Neuronal stem cell (in vitro differentiated cells): Measurements from ENCODE around the gene MAU2.
A peak's percentile ranks its signal among the peaks of the same experiment; 100 is the strongest.

Source experiments
- DNase-seq: peaks from one replicate; pipeline ENCODE4 v3.0.0-alpha.2; 2013; ENCODE audit warnings: low spot score
- H2AFZ ChIP-seq: one replicate; pipeline ENCODE4 v1.6.1; 2013; ENCODE audit warnings: mild to moderate bottlenecking, low read length, inconsistent platforms
- H2AK5ac ChIP-seq: 2 replicates; pipeline ENCODE4 v1.6.1; 2013; ENCODE audit warnings: low read depth, mild to moderate bottlenecking, inconsistent platforms, low read length, moderate library complexity, mixed read lengths
- H2BK120ac ChIP-seq: 2 replicates; pipeline ENCODE4 v1.6.1; 2013; ENCODE audit warnings: low read depth, mild to moderate bottlenecking, inconsistent platforms, low read length, moderate library complexity, mixed read lengths
- H2BK12ac ChIP-seq: one replicate; pipeline ENCODE4 v1.6.1; 2013; ENCODE audit warnings: low read length, inconsistent platforms
- H2BK15ac ChIP-seq: 2 replicates; pipeline ENCODE4 v1.6.1; 2013; ENCODE audit warnings: mild to moderate bottlenecking, low read length, inconsistent platforms, mixed read lengths
- H2BK5ac ChIP-seq: one replicate; pipeline ENCODE4 v1.6.1; 2013; ENCODE audit warnings: inconsistent platforms, mild to moderate bottlenecking, low read length, moderate library complexity
- H3K14ac ChIP-seq: one replicate; pipeline ENCODE4 v1.6.1; 2013; ENCODE audit warnings: low read length, inconsistent platforms
- H3K18ac ChIP-seq: 2 replicates; pipeline ENCODE4 v1.6.1; 2013; ENCODE audit warnings: low read length, inconsistent platforms
- H3K23ac ChIP-seq: 2 replicates; pipeline ENCODE4 v1.6.1; 2013; ENCODE audit warnings: low read depth, mild to moderate bottlenecking, mixed read lengths, low read length, inconsistent platforms; ENCODE audit not compliant: poor library complexity
- H3K27ac ChIP-seq: replicated peaks from 3 replicates; pipeline ENCODE4 v1.5.1; 2013; ENCODE audit warnings: low read length, inconsistent platforms
- H3K27me3 ChIP-seq, 3 experiments: 2 replicates each; pipeline ENCODE4 v1.6.1; 2013; ENCODE audit warnings: low read length in 3 of 3, mild to moderate bottlenecking in 2 of 3, inconsistent platforms in 1 of 3, low read depth in 1 of 3, mixed read lengths in 1 of 3, moderate library complexity in 1 of 3; ENCODE audit not compliant: control insufficient read depth in 3 of 3, insufficient read depth in 3 of 3
- H3K36me3 ChIP-seq, 2 donors: replicated peaks in 1 of 2; 2 replicates each; pipeline ENCODE4 v1.6.1; 2013; ENCODE audit warnings: low read length in 2 of 2; ENCODE audit not compliant: control insufficient read depth in 2 of 2, insufficient read depth in 2 of 2
- H3K4ac ChIP-seq: 2 replicates; pipeline ENCODE4 v1.6.1; 2013; ENCODE audit warnings: inconsistent platforms, mild to moderate bottlenecking, low read length, moderate library complexity
- H3K4me1 ChIP-seq, 2 donors: 1 replicate in 1 of 2; 2 replicates in 1 of 2; pipeline ENCODE4 v1.6.1; 2013; ENCODE audit warnings: low read length in 2 of 2, low read depth in 1 of 2; ENCODE audit not compliant: control insufficient read depth in 2 of 2, insufficient read depth in 1 of 2
- H3K4me2 ChIP-seq: one replicate; pipeline ENCODE4 v1.6.1; 2013; ENCODE audit warnings: mild to moderate bottlenecking, low read length, inconsistent platforms; ENCODE audit not compliant: insufficient read depth, poor library complexity, severe bottlenecking
- H3K4me3 ChIP-seq, 2 donors: 2 replicates each; pipeline ENCODE4 v1.5.1; 2013; ENCODE audit warnings: low read length in 2 of 2, mild to moderate bottlenecking in 2 of 2, inconsistent platforms in 1 of 2, moderate library complexity in 1 of 2
- H3K79me1 ChIP-seq: one replicate; pipeline ENCODE4 v1.6.1; 2013; ENCODE audit warnings: low read depth, mild to moderate bottlenecking, inconsistent platforms, low read length, moderate library complexity
- H3K9ac ChIP-seq: one replicate; pipeline ENCODE4 v1.6.1; 2013; ENCODE audit warnings: mild to moderate bottlenecking, low read depth, low read length, inconsistent platforms; ENCODE audit not compliant: poor library complexity
- H3K9me3 ChIP-seq, 2 donors: replicated peaks in 1 of 2; 2 replicates each; pipeline versions ENCODE3 to v1.6.1; 2013; ENCODE audit warnings: low read length in 2 of 2, mild to moderate bottlenecking in 2 of 2, inconsistent platforms in 1 of 2, low read depth in 1 of 2, mixed read lengths in 1 of 2, moderate library complexity in 1 of 2; ENCODE audit not compliant: control insufficient read depth in 2 of 2, insufficient read depth in 1 of 2
- H4K8ac ChIP-seq: one replicate; pipeline ENCODE4 v1.6.1; 2013; ENCODE audit warnings: low read depth, mild to moderate bottlenecking, inconsistent platforms, low read length, moderate library complexity
- H4K91ac ChIP-seq: one replicate; pipeline ENCODE4 v1.6.1; 2013; ENCODE audit warnings: low read length, low read depth, mild to moderate bottlenecking, inconsistent platforms; ENCODE audit not compliant: poor library complexity
- WGBS, 2 donors: extraction: QIAGEN DNeasy Blood & Tissue Kit; methylation state at CpG; one replicate each; pipeline ENCODE4 v1.1.7; 2013; ENCODE audit warnings: missing lambda C conversion rate in 2 of 2, mixed read lengths in 1 of 2; ENCODE audit not compliant: insufficient read length in 2 of 2, insufficient replicate concordance in 1 of 2; ENCODE audit errors: extremely low coverage in 2 of 2; 5-methylcytosine and 5-hydroxymethylcytosine counted together

MAU2 gene

GRCh38 chr19:19274716-19275565 lies 45.7 kb upstream of the MAU2 start:
- H2AFZ ChIP-seq = no peak overlapping the region
- DNase-seq = no peak

DNA sequence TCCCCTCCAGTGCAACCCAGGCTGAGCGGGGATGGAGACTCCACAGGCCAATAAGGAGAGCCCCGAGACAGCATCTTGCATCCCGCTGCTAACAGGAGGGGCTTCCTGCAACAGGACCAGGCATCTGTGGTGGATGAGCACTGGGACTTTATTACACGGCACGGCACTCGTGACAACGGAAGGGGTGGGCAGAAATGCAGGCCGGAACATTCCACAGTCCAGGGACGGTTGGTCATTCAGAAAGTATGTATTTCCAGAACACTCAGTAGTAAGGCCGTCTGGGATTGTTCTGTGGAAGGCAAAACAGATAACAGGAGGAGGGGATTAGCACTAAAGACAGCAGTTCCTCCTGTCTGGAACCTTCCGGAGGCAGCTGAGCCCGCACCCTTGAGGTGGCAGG lies 44.2 kb upstream of the MAU2 start:
- DNase-seq = no peak
- Histone ChIP-seq H2AFZ (no peak overlapping the region), H2BK12ac (no peak overlapping the region), H3K18ac (no peak overlapping the region), H3K4me2 (no peak overlapping the region), H4K8ac (no peak overlapping the region), H3K9ac (no peak overlapping the region), H2BK15ac (no peak overlapping the region), H3K4me1 (peaks cover 0 to 5% of the 10 kb centered on the region in 2 donors), H3K14ac (no peak overlapping the region), H3K27ac (no peak overlapping the region), H2BK5ac (no peak overlapping the region), H3K36me3 (peaks cover 50 to 66% of the 10 kb centered on the region in 2 donors), H3K27me3 (no peaks in the 10 kb centered on the region), H3K4ac (no peak overlapping the region), H3K9me3 (no peaks in the 10 kb centered on the region), H2AK5ac (no peak overlapping the region), H4K91ac (no peak overlapping the region), H3K23ac (no peak overlapping the region), H3K4me3 (no peak overlapping the region), H3K79me1 (peaks cover 4% of the 10 kb centered on the region), H2BK120ac (no peak overlapping the region)
- no CpG with 5 or more reads among the region's 12 CpGs for WGBS, 2 donors

More at GRCh38 chr19:19274716-19275565, 45.7 kb upstream of the MAU2 start:
- Histone ChIP-seq H3K23ac (peak overlapping the region; percentile 55), H2BK12ac (no peak overlapping the region), H3K18ac (no peak overlapping the region), H2BK120ac (no peak overlapping the region), H3K9me3 (no peaks in the 10 kb centered on the region), H2AK5ac (no peak overlapping the region), H3K9ac (peak overlapping the region; percentile 50), H3K4me1 (peaks cover 0 to 5% of the 10 kb centered on the region in 2 donors), H3K36me3 (peaks cover 37 to 52% of the 10 kb centered on the region in 2 donors), H4K8ac (no peak overlapping the region), H4K91ac (no peak overlapping the region), H3K27me3 (no peaks in the 10 kb centered on the region), H3K14ac (no peak overlapping the region), H3K27ac (no peak overlapping the region), H3K79me1 (peaks cover 2% of the 10 kb centered on the region), H3K4ac (no peak overlapping the region), H2BK15ac (no peak overlapping the region), H3K4me3 (peak overlapping the region in 1 of 2 donors; percentile 11), H3K4me2 (no peak overlapping the region), H2BK5ac (peak overlapping the region; percentile 13)
- WGBS, 2 donors = no CpG with 5 or more reads among the region's 9 CpGs

DNA sequence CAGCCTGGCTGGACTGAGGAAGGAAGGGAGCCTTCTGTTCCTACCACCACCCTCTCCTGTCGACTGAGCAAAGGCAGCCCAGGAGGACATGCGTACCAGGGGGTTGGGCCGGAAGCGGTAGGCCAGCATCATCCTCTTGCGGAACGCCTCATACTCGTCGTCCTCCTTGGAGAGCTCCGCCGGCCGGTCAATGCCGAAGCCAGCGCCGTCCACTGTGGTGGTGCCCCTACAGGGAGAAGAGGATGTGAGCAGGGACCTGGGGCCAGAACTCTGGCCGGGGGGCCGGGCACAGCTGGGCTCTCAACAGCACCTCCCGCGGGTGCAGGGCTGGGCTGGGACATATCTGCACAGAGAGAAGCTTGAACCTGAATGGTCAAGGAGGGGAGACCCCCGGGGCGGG lies 43.8 kb upstream of the MAU2 start:
- no peak overlapping the region for H2BK120ac ChIP-seq
- no peak overlapping the region for H2AK5ac ChIP-seq
- peaks cover 0 to 6% of the 10 kb centered on the region in 2 donors for H3K4me1 ChIP-seq
- H3K27me3 ChIP-seq = no peaks in the 10 kb centered on the region
- no peak overlapping the region for H3K14ac ChIP-seq
- H2AFZ ChIP-seq = no peak overlapping the region
- no peak overlapping the region for H3K9ac ChIP-seq
- H3K79me1 ChIP-seq = peaks cover 6% of the 10 kb centered on the region
- H3K4ac ChIP-seq = no peak overlapping the region
- H3K23ac ChIP-seq = no peak overlapping the region
- WGBS, 2 donors = no CpG with 5 or more reads among the region's 20 CpGs
- no peak overlapping the region for H3K4me2 ChIP-seq
- H4K8ac ChIP-seq = no peak overlapping the region
- H3K36me3 ChIP-seq = peaks cover 54 to 70% of the 10 kb centered on the region in 2 donors
- no peak overlapping the region for H3K4me3 ChIP-seq
- H3K9me3 ChIP-seq = no peaks in the 10 kb centered on the region
- H2BK15ac ChIP-seq = no peak overlapping the region
- no peak overlapping the region for H4K91ac ChIP-seq
- H2BK12ac ChIP-seq = no peak overlapping the region
- no peak overlapping the region for H3K27ac ChIP-seq
- no peak for DNase-seq
- no peak overlapping the region for H3K18ac ChIP-seq
- no peak overlapping the region for H2BK5ac ChIP-seq

GRCh38 chr19:19278315-19278714 lies 42.3 kb upstream of the MAU2 start:
- Histone ChIP-seq H3K27ac (no peak overlapping the region), H3K4me3 (no peak overlapping the region), H4K91ac (no peak overlapping the region), H3K14ac (no peak overlapping the region), H3K9me3 (no peaks in the 10 kb centered on the region), H3K4me2 (no peak overlapping the region), H2AFZ (no peak overlapping the region), H2BK15ac (no peak overlapping the region), H2AK5ac (no peak overlapping the region), H4K8ac (no peak overlapping the region), H2BK12ac (no peak overlapping the region), H3K9ac (no peak overlapping the region), H3K79me1 (peaks cover 6% of the 10 kb centered on the region), H3K18ac (no peak overlapping the region), H2BK120ac (no peak overlapping the region), H3K4me1 (peaks cover 0 to 3% of the 10 kb centered on the region in 2 donors), H2BK5ac (no peak overlapping the region), H3K36me3 (peaks cover 55 to 83% of the 10 kb centered on the region in 2 donors), H3K27me3 (no peaks in the 10 kb centered on the region), H3K4ac (no peak overlapping the region), H3K23ac (peak overlapping the region; percentile 80)
- WGBS, 2 donors = no CpG with 5 or more reads among the region's 7 CpGs
- no peak for DNase-seq
